CMK (cell line): ENCODE results near the gene ARID1A.

Experiments used
- DNase-seq: peaks from one replicate; pipeline ENCODE4 v3.0.0-alpha.2; 2010; ENCODE audit warnings: low read depth

ARID1A gene

DNA sequence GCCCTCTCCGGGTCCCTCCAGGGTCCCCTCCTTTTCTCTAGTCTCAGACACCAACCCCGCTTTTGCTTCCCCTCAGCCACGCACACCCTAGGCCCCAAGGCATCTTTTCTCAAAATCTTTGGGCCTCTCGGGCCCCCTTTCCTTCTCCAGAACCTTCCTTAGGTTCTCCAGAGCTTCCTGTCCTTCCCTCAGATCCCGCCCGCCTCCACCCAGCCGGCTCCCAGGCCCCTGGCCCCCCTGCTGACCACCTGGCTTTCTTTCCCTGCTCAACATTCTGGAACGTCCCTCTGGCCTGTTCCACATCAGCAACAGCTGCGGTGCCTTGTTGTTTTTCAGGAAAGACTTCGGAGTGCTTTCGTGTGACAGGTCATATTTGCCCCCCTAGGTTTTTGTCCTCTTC, 131.8 kb downstream of the ARID1A start:
- DNase-seq = no peak

- no peak for DNase-seq
Measured at GRCh38 chr1:26828411-26828991, 132.7 kb downstream of the ARID1A start.

DNA sequence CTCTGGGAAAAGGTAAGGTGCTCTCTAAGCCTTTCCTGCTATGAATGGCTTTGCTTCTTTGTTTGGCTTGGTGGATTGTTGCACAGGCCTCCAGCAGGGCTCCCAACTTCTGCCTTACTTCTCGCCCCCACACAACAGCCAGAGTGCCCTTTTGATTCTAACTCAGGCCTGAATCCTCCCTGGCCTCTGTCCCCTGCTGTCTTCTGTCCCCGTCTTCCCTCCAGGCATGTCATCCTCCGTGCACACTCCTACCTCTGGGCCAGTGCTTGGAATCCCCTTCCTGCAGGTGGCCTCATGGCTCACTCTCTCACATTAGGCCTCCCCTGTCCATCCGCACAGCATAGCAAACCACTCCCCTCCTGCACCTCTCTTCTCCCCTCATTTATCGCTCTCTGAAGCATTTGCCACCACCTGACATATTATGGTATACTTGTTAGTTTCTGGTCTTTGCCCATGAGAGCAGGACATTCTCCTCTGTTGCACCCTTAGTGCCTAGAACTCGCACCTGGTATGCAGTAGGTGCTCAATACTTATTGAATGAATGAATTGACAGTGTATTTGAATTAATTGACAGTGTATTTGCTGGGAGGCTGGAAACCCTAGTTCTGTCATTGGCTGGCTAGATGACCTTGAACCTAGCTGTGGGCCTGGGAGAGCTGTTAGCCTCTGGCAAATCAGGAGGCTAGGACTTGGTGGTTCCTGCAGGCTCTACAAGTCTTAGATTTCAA, 133.5 kb downstream of the ARID1A start:
- DNase-seq = no peak

DNA sequence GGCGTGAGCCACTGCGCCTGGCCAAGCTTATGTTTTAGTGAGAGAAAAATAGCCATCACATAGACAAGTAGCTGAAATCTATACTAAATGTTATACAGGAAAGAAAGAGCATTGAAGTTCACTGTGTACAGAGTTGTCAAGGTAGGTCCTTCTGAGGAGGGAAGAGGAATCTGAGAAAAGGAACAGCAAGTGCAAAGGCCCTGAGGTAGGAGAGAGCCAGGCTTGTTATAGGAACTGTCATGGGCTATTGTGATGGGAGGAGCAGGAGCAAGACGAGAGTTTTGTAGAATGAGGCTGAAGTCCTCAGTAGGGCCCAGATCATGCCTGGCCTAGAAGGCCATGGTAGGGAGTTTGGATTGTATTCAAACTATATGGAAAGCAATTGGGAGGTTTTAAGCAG, 135.2 kb downstream of the ARID1A start:
- no peak for DNase-seq
